Pulmonary artery endothelial cell (primary cell): Measurements from ENCODE around the gene SPRR2A. TPM values are rescaled to one million over a fixed set of nuclear protein-coding genes. Genes with fewer than 3 reads are reported as not detected.
"Not testable (repeated sequence)": the region's sequence is repeated elsewhere in the genome, so short reads cannot be mapped to it uniquely, and the experiment has no call there.

Source experiments
- DNase-seq: peaks from one replicate; pipeline ENCODE4 v3.0.0-alpha.2; 2011; ENCODE audit warnings: low read depth, low spot score
- total RNA-seq: library from RNA; depleted of rRNA; stranded (reverse); fragments of >200 nt; gene quantifications from 2 replicates; pipeline ENCODE4 v1.2.3, GENCODE V29; 2014

Gene SPRR2A
- total RNA-seq, 1 donor from 2014 or later = not detected

- no peak for DNase-seq
These were observed 31.5 kb downstream of the SPRR2A start for GRCh38 chr1:153025797-153026196.

- DNase-seq = no peak
These were observed 32.9 kb downstream of the SPRR2A start for GRCh38 chr1:153024413-153024812.

- no peak for DNase-seq
These were observed 34.2 kb downstream of the SPRR2A start for GRCh38 chr1:153023109-153023508.

GRCh38 chr1:153022340-153022739 is 35.0 kb downstream of the SPRR2A start:
- not testable (repeated sequence) for DNase-seq

- DNase-seq = not testable (repeated sequence)
These were observed 35.5 kb downstream of the SPRR2A start for GRCh38 chr1:153021829-153022228.

GRCh38 chr1:153011235-153011758 is 46.0 kb downstream of the SPRR2A start:
- not testable (repeated sequence) for DNase-seq

Other genes starting within 250 kb of the SPRR2A start
- not detected in 2 replicates for gene LCE1B, start 245.5 kb downstream of the SPRR2A start, total RNA-seq
- gene LCE1A, start 230.0 kb downstream of the SPRR2A start, total RNA-seq = not detected in 2 replicates
- gene LCE6A, start 214.7 kb downstream of the SPRR2A start, total RNA-seq = not detected in 2 replicates
- not detected in 2 replicates for gene LCE7A, start 197.5 kb downstream of the SPRR2A start, total RNA-seq
- gene SMCP, start 179.2 kb downstream of the SPRR2A start, total RNA-seq = not detected in 2 replicates
- under 0.01 TPM in 1 of 2 replicates, not detected in the other for gene IVL, start 149.0 kb downstream of the SPRR2A start, total RNA-seq
- not detected in 2 replicates for gene SPRR5, start 110.3 kb downstream of the SPRR2A start, total RNA-seq
- gene SPRR4, start 86.9 kb downstream of the SPRR2A start, total RNA-seq = not detected in 2 replicates
- not detected in 2 replicates for gene SPRR1A, start 73.4 kb downstream of the SPRR2A start, total RNA-seq
- not detected in 2 replicates for gene SPRR3, start 55.8 kb downstream of the SPRR2A start, total RNA-seq
- gene SPRR1B, start 26.3 kb downstream of the SPRR2A start, total RNA-seq = not detected in 2 replicates
- not detected in 2 replicates for gene SPRR2D, start 16.4 kb downstream of the SPRR2A start, total RNA-seq
- not detected in 2 replicates for gene SPRR2B, start 14.1 kb upstream of the SPRR2A start, total RNA-seq
- not detected in 2 replicates for gene SPRR2E, start 37.0 kb upstream of the SPRR2A start, total RNA-seq
- gene SPRR2F, start 56.0 kb upstream of the SPRR2A start, total RNA-seq = not detected in 2 replicates
- gene SPRR2G, start 93.4 kb upstream of the SPRR2A start, total RNA-seq = not detected in 2 replicates
- gene LELP1, start 145.9 kb upstream of the SPRR2A start, total RNA-seq = not detected in 2 replicates
- gene PRR9, start 160.1 kb upstream of the SPRR2A start, total RNA-seq = not detected in 2 replicates
- gene LORICRIN, start 202.2 kb upstream of the SPRR2A start, total RNA-seq = not detected in 2 replicates